Activated naive CD4-positive, alpha-beta T cell treated with Interleukin-2 at 50 U/mL for 16 hours (primary cell): ENCODE results near the gene DRP2.
"Not testable (repeated sequence)": the region's sequence is repeated elsewhere in the genome, so short reads cannot be mapped to it uniquely, and the experiment has no call there.

ENCODE experiments used
- DNase-seq: peaks from one replicate; pipeline ENCODE4 v3.0.0-alpha.2; 2020

The DRP2 gene

DNA sequence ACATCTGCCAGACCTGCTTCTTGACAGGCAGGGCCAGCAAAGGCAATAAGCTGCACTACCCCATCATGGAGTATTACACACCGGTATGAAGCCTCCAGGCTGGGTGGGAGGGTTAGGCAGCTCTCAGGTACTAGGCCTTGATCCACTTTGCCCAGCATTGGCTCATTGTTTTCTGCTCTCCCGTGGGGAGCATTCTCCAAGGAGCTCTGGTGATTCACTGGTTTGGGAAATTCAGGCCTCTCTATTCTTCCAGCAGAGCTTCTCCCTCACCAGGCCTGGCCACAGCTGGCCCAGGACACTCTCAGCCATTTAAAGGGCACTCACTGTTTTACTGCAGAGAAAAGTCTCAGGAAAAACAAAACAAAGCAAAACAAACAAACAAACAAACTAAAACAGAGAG lies 33.0 kb downstream of the DRP2 start:
- no peak for DNase-seq

DNA sequence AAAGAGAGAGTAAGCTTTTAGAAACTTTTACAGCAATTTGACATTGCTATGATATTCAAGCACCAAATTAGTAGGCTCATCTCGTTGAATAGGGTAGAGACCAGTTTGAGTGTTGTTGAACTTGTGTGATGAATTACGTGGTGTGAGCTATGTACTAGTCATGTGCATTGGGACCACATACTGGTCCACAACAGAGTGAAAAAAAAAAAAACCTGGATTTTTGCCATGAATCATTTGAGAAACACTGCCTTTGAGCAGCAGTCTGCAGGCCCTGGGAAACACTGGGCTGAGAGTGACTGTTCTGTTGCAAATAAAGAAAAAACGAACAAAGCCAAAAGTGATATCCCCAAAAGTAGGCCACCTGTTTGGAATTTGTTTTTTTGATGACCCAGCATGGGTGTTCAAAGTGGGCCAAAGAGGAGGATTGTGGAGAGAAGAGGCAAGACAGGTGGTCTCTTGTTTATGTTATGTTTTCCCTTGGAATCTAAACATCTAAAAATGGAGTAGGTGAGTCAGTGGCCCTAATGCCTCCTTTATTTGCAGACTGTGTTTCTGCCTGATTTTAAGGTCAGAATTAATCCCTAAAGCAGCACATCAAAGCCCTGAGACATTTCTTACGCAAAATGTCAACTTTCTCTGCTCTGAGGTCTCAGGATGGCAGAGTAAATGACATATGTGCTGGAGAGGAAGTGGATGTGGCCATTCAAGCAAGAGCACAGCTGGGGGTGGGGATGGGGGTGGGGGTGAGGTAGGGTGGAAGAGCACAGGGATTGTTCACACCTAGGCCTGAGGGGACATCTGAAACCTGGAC lies 38.1 kb downstream of the DRP2 start:
- DNase-seq: no peak

DNA sequence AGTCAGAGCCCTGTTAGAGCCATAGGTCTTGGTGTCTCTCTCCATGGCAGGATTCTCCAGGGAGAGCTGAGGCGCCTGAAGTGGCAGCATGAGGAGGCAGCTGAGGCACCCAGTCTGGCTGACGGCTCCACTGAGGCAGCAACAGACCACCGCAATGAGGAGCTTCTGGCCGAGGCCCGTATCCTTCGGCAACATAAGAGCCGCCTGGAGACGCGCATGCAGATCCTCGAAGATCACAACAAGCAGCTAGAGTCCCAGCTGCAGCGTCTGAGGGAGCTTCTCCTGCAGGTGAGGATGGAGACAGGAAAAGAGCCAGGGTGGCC lies 38.6 kb downstream of the DRP2 start:
- no peak for DNase-seq

DNA sequence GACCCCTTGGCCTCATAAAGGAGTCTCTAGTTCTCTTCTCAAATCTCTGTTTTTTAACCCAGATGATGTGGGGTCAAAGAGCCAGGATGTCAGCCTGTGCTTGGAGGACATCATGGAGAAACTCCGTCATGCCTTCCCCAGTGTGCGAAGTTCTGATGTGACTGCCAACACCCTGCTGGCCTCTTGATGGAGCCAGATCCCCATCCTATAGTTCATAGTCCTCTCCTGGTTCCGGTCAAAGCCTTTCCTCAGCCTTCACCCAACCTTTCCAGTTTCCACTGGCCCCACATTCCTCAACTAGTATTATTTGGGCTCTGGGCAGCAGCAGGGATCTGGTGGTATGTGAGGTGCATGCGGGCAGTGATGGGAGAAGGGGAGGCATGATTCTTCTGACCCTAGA lies 40.8 kb downstream of the DRP2 start:
- DNase-seq: no peak

DNA sequence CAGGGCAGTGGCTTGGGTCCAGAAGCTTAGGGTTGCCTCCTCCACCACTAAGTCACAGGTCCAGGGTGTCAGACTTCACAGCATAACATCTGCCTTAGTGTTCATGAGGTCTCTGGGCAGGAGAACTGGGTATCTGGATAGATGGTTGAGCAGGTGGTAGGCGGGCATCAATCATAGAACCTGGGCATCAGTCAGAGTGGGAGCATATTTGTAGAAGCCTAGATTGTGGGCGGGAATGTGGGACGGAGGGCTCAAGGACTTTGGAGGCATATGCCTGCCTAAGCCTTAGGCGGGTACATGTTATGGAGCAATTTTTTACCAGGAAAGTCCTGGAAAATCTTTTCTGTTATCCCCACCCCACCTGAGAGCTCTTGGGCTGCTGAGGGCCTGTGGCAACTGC lies 43.0 kb downstream of the DRP2 start:
- no peak for DNase-seq

DNA sequence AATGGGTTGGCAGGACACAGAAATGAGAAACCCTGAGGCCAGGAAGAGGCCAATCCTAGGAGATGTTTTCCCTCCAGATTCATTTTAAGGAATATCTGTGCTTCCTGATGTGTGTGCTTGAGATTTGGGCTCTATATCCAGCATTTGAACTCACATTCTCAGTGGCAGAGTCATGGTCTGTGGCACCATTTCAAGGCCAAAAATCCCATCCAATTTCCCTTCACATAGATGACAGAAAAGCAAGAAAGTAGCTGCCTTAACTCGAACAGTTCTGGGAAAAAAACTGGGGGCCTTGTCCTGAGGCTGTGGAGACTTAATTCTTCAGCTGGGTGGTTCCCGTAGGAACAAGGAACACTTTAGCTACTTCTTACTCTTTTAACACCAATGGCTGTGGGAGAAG lies 44.2 kb downstream of the DRP2 start:
- no peak for DNase-seq

DNA sequence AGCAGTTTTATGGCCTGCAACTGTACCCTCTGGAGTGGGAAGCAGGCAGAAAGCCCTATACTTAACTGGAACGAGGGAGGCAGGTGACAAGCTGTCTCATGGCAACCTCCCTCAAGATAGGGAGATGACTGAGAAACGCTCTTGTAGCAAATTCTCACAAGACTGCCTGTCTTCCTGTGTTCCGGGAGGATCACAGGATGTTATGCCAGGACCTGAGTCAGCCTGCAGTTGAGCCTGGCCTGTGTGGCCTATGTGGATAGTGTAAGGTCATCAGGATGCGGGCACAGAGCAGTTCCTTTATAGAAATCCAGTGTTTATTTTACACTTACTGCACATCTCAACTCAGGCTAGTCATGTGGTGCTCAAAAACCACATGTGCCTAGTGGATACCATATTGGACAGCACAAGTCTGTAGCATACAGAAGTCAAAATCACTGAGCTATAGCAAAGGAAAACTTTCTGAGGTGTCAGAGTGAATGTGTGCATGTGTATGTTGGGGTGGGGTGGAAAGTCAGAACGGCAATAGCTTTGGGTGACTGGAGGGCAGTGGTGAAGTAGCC lies 46.4 kb downstream of the DRP2 start:
- no peak for DNase-seq

DNA sequence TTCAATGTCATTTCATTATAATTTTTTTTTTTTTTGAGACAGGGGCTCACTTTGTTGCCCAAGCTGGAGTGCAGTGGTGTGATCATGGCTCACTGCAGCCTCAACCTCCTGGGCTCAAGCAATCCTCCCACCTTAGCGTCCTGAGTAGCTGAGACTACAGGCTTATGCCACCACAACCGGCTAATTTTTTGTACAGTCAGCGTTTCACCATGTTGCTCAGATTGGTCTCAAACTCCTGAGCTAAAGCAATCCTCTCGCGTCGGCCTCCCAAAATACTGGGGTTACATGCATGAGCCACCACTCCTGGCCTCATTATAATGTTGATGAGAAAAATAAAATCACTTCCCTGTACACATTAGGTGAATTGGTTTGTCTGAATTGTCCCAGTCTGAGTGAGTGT lies 54.6 kb downstream of the DRP2 start:
- DNase-seq: no peak

DNA sequence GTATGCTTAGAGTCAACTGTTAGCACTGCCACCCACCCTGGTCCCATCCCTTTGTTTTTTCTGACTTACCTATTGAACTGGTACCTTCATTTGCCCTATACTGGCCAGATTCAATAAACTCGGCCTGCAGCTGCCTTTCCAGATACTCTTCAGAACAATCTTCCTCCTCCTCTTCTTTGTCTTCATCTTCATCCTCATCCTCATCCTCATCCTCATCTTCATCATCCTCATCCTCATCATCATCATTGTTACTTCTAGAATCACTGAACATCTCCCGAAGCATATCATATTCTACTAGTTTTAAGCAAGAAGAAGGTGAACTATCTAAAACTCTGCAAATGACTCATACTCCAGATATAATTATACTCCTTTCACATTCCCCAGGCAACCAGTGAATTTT lies 56.7 kb downstream of the DRP2 start:
- DNase-seq: no peak

DNA sequence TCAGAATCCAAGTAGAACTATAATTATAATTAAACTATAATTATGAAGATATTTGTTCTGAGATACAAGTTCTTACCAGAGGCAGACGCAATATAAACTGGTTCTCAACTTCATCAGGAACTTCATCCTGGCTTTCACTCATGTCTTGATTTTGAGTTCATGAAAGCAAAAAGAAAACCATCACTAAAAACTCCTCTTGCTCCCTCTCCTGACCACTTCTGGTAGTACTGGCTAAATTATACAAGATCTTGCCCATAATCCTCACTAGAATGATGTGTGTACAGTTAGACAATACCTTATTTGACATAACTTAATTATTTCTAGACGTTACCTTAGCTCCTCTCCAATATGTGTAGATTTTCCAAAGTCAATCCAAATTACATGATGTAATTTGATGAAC lies 67.8 kb downstream of the DRP2 start:
- no peak for DNase-seq

DNA sequence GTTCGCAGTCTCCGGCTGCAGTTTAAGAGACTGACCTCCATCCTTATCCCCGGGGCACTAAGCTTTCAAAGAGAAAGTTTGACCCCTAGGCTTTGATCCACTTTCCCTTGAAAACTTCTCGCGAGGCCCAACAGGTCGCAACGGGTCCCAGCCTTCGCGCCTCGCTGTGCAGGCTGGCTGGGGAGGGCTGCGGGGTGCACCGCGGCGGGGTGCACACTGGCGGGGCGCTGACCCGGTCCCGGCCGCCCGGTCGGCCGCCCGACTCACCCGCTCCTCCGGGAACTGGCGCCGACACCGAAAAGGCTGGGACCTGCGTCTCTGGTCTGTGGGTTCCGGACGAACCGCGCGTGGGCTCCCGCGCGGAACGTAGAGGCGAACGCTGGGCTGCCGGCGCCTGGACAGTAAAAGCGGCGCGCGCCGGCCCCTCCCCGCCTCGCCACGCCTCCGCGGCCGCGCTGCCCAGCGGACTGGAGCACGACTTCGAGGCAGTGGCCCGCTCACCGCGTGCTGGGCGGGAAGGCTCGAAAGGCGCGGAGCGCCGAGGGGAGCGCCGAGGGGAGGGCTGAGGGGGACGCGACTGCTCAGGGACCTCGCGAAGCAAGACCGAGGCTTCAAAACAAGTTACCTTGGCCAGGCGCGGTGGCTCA lies 71.5 kb downstream of the DRP2 start, which contains the start of gene TAF7L:
Gene TAF7L (minus strand): TSS at position 378 of the 647 bp plus-strand sequence. CDS start 3,791 bp downstream, outside the sequence.
- DNase-seq: no peak

DNA sequence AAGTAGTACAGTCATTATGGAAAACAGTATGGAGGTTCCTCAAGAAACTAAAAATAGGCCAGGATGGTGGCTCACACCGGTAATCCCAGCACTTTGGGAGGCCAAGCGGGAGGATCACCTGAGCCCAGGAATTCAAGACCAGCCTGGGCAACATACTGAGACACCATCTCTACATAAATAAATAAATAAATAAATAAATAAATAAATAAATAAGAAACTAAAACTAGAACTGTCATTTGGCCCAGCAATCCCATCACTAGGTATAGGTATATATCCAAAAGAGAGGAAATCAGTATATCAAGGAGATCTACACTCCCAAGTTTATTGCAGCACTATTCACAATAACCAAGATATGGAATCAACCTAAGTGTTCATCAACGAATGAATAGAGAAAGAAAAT lies 76.0 kb downstream of the DRP2 start:
- DNase-seq: not testable (repeated sequence)

DNA sequence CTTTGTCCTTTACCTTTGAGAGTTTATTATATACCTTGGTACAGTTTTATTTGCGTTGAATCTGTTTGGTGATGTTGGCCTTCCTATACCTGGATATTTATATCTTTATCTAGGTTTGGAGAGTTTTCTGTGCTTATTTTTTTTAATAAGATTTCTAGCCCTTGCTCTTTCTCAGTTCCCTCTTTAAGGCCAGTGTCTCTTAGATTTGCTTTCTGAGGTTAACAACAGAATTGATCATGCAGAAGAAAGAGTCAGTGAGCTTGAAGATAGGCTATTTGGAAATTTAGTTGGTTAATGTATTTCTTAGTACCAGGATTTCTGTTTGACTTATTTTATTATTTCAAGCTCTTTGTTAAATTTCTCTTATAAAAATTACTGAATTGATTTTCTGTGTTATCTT lies 84.2 kb downstream of the DRP2 start:
- DNase-seq: no peak
